Astrocyte of the cerebellum (primary cell): Measurements from ENCODE around the gene NEUROG2.
"Not testable (repeated sequence)": the region's sequence is repeated elsewhere in the genome, so short reads cannot be mapped to it uniquely, and the experiment has no call there.

Experiments used
- DNase-seq: peaks from one replicate; pipeline ENCODE4 v3.0.0-alpha.2; 2011; ENCODE audit warnings: low read depth
- H3K4me3 ChIP-seq: 2 replicates; pipeline ENCODE4 v1.5.1; 2011; ENCODE audit warnings: mild to moderate bottlenecking, low read depth, low read length, moderate library complexity
- CTCF ChIP-seq: IDR thresholded peaks from 2 replicates; pipeline ENCODE4 v1.5.1; 2012; ENCODE audit warnings: low read length, low read depth, moderate library complexity, mild to moderate bottlenecking; ENCODE audit errors: missing control alignments
- in situ Hi-C: cut with HindIII; loops from 2 replicates; pipeline ENCODE4 v1.10.0; 2017; ENCODE audit warnings: low sequenced_read_pairs

NEUROG2 gene

GRCh38 chr4:112510291-112511092 is 5.5 kb downstream of the NEUROG2 start:
- in situ Hi-C loops: no loop called here
- no peak for DNase-seq
- peak overlapping the region; percentile 20 for H3K4me3 ChIP-seq

GRCh38 chr4:112509243-112510141 is 6.5 kb downstream of the NEUROG2 start:
- no peak for DNase-seq
- TF ChIP-seq CTCF: no peak
- in situ Hi-C loops: no loop called here
- H3K4me3 ChIP-seq: peak overlapping the region; percentile 2

More at GRCh38 chr4:112510291-112511092, 5.5 kb downstream of the NEUROG2 start:
- no peak for TF ChIP-seq CTCF

GRCh38 chr4:112508356-112508755 is 7.6 kb downstream of the NEUROG2 start:
- no peak for TF ChIP-seq CTCF
- H3K4me3 ChIP-seq: no peak overlapping the region
- DNase-seq: no peak
- in situ Hi-C loops: no loop called here

GRCh38 chr4:112504807-112505206 is 11.2 kb downstream of the NEUROG2 start:
- in situ Hi-C loops: no loop called here
- H3K4me3 ChIP-seq: no peak overlapping the region
- DNase-seq: no peak
- TF ChIP-seq CTCF: no peak

GRCh38 chr4:112502871-112503270 is 13.1 kb downstream of the NEUROG2 start:
- no peak for TF ChIP-seq CTCF
- in situ Hi-C loops: no loop called here
- no peak for DNase-seq
- H3K4me3 ChIP-seq: no peak overlapping the region

- no peak for TF ChIP-seq CTCF
- DNase-seq: no peak
- in situ Hi-C loops: no loop called here
- no peak overlapping the region for H3K4me3 ChIP-seq
Observed at GRCh38 chr4:112492321-112492720, 23.7 kb downstream of the NEUROG2 start.

GRCh38 chr4:112490808-112491207 is 25.2 kb downstream of the NEUROG2 start:
- H3K4me3 ChIP-seq, in situ Hi-C loops, DNase-seq: not testable (repeated sequence)
